Keratinocyte (primary cell): Measurements from ENCODE around the gene RXRA. TPM values are rescaled to one million over a fixed set of nuclear protein-coding genes. Genes with fewer than 3 reads are reported as not detected.
A peak's percentile ranks its signal among the peaks of the same experiment; 100 is the strongest.

ENCODE experiments used
- DNase-seq: peaks from one replicate; pipeline ENCODE4 v3.0.0-alpha.2; 2011; ENCODE audit warnings: low read depth, missing footprints, low spot score
- FAIRE-seq: peaks from 2 replicates; lab custom pipeline; 2011; peaks lifted over from hg19 to GRCh38; lab: Jason Lieb, UNC
- H2AFZ ChIP-seq: 2 replicates; pipeline ENCODE4 v1.6.0; 2012; ENCODE audit warnings: low read length, control low read depth, inconsistent platforms; ENCODE audit not compliant: control insufficient read depth
- H3K27ac ChIP-seq: 2 replicates; pipeline ENCODE4 v1.5.1; 2011; ENCODE audit warnings: low read length; ENCODE audit not compliant: control insufficient read depth, insufficient read depth
- H3K27me3 ChIP-seq: 3 replicates; pipeline ENCODE4 v1.6.0; 2011; ENCODE audit warnings: low read length; ENCODE audit not compliant: control insufficient read depth, insufficient read depth; ENCODE audit errors: extremely low read depth
- H3K36me3 ChIP-seq, 2 experiments: 2 replicates in 1 of 2; 3 replicates in 1 of 2; pipeline ENCODE4 v1.5.1; 2011; ENCODE audit warnings: low read length in 2 of 2, mild to moderate bottlenecking in 1 of 2; ENCODE audit not compliant: control insufficient read depth in 2 of 2, insufficient read depth in 2 of 2; ENCODE audit errors: extremely low read depth in 1 of 2
- H3K4me1 ChIP-seq: 3 replicates; pipeline ENCODE4 v1.5.1; 2011; ENCODE audit warnings: low read length; ENCODE audit not compliant: control insufficient read depth, insufficient read depth; ENCODE audit errors: extremely low read depth
- H3K4me2 ChIP-seq: 3 replicates; pipeline ENCODE4 v1.6.0; 2011; ENCODE audit warnings: low read depth, low read length; ENCODE audit not compliant: control insufficient read depth, insufficient read depth; ENCODE audit errors: extremely low read depth
- H3K4me3 ChIP-seq, 3 experiments: fragments of 200-600 bp in 1 of 3; sonication (generic) in 1 of 3; 2 replicates in 2 of 3; 3 replicates in 1 of 3; pipeline ENCODE4 v1.5.1; 2011 to 2016; ENCODE audit warnings: low read length in 3 of 3, mild to moderate bottlenecking in 3 of 3, control low read depth in 2 of 3, inconsistent platforms in 1 of 3, low read depth in 1 of 3, mixed read lengths in 1 of 3, mixed run types in 1 of 3, moderate library complexity in 1 of 3; ENCODE audit not compliant: control insufficient read depth in 2 of 3, insufficient read depth in 2 of 3; ENCODE audit errors: extremely low read depth in 1 of 3
- H3K79me2 ChIP-seq: 2 replicates; pipeline ENCODE4 v1.6.0; 2012; ENCODE audit warnings: low read length; ENCODE audit not compliant: control insufficient read depth, insufficient read depth
- H3K9ac ChIP-seq: 3 replicates; pipeline ENCODE4 v1.6.0; 2011; ENCODE audit warnings: low read length; ENCODE audit not compliant: control insufficient read depth, insufficient read depth; ENCODE audit errors: extremely low read depth
- H3K9me1 ChIP-seq: 3 replicates; pipeline ENCODE4 v1.6.0; 2011; ENCODE audit warnings: low read length; ENCODE audit not compliant: control insufficient read depth, insufficient read depth; ENCODE audit errors: extremely low read depth
- H3K9me3 ChIP-seq: 2 replicates; pipeline ENCODE4 v1.5.1; 2012; ENCODE audit warnings: low read depth, low read length; ENCODE audit not compliant: control insufficient read depth
- H4K20me1 ChIP-seq: 3 replicates; pipeline ENCODE4 v1.6.0; 2011; ENCODE audit warnings: low read length; ENCODE audit not compliant: control insufficient read depth, insufficient read depth; ENCODE audit errors: extremely low read depth
- EZH2 ChIP-seq: IDR thresholded peaks from one replicate; pipeline ENCODE4 v1.6.1; 2012; ENCODE audit warnings: inconsistent platforms, mild to moderate bottlenecking, low read length, moderate library complexity
- dilution Hi-C: fragments of 300-500 bp; cut with MboI; formaldehyde crosslinking; loops from one replicate; pipeline ENCODE4 v1.7.0; 2020; ENCODE audit warnings: low sequenced_read_pairs; ENCODE audit not compliant: extremely low pct_ligation_motif_present
- polyA plus RNA-seq, 5 experiments: library from polyadenylated mRNA; depleted of rRNA in 3 of 5; stranded (reverse) in 3 of 5; stranded (forward) in 1 of 5; unstranded in 1 of 5; fragments of >200 nt; gene quantifications; 1 replicate in 1 of 5; 2 replicates in 3 of 5; 3 replicates in 1 of 5; pipeline versions ENCODE4 v1.2.1 to v1.2.3, GENCODE V29; 2011 to 2012; ENCODE audit warnings: missing spikeins in 2 of 5, low read depth in 1 of 5, low replicate concordance in 1 of 5
- TF ChIP-seq, protein P1 (sequence below), 3 experiments: IDR thresholded peaks in 1 of 3; conservative IDR thresholded peaks in 1 of 3; optimal IDR thresholded peaks in 1 of 3; 2 replicates in 2 of 3; 3 replicates in 1 of 3; pipeline versions ENCODE3 to v1.5.1; 2011; ENCODE audit warnings: low read length in 3 of 3, mild to moderate bottlenecking in 3 of 3, moderate library complexity in 2 of 3, control low read depth in 1 of 3, inconsistent platforms in 1 of 3; ENCODE audit not compliant: insufficient read depth in 2 of 3; ENCODE audit errors: extremely low read depth in 1 of 3

Gene RXRA
- polyA plus RNA-seq, 1 donor (not counting 4 experiments of a cell fraction or from before 2014, with no cell fraction given): 9.7 TPM

DNA sequence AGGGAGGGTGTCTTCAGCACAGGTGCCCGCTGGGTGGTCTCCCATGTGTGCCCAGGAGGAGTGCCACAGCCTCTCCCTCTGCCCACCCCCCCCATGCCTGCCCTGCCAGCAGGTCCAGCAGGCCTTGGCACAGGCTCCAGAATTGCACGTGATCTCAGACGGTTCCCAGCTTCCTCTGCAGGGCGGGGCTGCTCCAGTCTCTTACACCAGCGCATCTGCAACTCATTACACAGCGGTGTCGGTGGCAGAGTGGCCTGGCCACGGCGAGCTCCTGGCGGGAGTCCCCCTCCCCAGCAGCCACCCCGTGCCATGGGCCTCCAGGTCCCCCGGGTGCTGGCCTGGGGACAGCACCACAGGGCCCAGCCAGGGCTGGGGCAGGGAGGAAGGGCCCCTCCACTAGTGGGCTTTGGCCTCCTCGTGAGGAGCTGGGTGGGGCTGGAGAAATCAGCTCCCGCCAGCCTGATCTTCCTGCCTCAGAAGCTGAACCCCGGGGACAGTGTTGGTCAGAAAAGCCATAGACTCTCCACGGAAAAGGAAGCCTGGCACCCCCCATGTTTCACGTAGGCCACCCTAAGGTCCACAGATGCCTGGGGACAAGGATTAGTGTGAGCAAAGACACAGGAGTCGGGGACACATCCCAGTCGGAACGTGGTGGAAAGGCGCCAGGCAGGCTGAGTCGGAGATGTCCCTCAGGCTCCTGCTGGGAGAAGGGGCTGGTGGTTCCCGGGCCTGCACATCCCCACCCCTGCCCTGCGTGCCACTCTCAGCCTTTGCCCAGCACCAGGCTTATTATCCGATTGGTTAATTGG, 40.2 kb downstream of the RXRA start:
- H3K9ac ChIP-seq: peak overlapping the region; percentile 64
- H3K9me3 ChIP-seq: no peaks in the 10 kb centered on the region
- H3K27me3 ChIP-seq: no peaks in the 10 kb centered on the region
- TF ChIP-seq EZH2: no peak
- TF ChIP-seq, protein P1, sequence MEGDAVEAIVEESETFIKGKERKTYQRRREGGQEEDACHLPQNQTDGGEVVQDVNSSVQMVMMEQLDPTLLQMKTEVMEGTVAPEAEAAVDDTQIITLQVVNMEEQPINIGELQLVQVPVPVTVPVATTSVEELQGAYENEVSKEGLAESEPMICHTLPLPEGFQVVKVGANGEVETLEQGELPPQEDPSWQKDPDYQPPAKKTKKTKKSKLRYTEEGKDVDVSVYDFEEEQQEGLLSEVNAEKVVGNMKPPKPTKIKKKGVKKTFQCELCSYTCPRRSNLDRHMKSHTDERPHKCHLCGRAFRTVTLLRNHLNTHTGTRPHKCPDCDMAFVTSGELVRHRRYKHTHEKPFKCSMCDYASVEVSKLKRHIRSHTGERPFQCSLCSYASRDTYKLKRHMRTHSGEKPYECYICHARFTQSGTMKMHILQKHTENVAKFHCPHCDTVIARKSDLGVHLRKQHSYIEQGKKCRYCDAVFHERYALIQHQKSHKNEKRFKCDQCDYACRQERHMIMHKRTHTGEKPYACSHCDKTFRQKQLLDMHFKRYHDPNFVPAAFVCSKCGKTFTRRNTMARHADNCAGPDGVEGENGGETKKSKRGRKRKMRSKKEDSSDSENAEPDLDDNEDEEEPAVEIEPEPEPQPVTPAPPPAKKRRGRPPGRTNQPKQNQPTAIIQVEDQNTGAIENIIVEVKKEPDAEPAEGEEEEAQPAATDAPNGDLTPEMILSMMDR (optimal IDR thresholded peaks at IDR 0.05 in 1 of 3, IDR thresholded peaks at IDR 0.05 in 1 of 3, conservative IDR thresholded peaks at IDR 0.05 in 1 of 3; ENCODE audit: extremely low read depth in 1 of 3, insufficient read depth in 2 of 3, low read length in 3 of 3): no peak
- peaks cover 0 to 2% of the 10 kb centered on the region in 2 experiments for H3K36me3 ChIP-seq
- H4K20me1 ChIP-seq: peaks cover 8% of the 10 kb centered on the region
- no peak for DNase-seq
- H3K4me2 ChIP-seq: peak overlapping the region; percentile 39
- peak overlapping the region; percentile 60 for H3K27ac ChIP-seq
- peaks cover 61% of the 10 kb centered on the region for H3K4me1 ChIP-seq
- H3K9me1 ChIP-seq: no peaks in the 10 kb centered on the region
- no peak overlapping the region for H2AFZ ChIP-seq
- peak overlapping the region in 1 of 3 experiments; percentile 25 for H3K4me3 ChIP-seq
- peaks cover 53% of the 10 kb centered on the region for H3K79me2 ChIP-seq
- dilution Hi-C loops: no loop called here
- FAIRE-seq: peak; percentile 43

DNA sequence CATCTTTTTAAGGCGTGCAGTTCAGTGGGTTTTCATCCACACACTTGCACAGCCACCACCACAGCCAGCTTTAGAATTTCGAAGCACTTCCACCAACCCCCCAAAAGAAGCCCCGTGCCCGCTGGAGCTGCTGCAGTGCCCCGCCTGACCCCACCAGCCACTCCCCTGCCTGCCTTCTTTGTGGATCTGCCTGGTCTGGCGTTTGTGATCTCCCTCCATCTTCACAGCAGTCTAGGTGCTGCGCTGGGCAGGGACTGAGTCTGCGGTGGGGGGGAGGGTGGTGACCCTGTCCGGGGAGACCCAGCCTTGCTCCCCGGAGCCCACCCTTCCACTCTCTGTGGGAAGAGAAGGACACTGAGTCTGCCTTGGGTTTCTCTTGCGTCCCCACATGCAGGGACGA, 40.8 kb downstream of the RXRA start:
- Histone ChIP-seq H3K27me3 (no peaks in the 10 kb centered on the region), H3K4me1 (peaks cover 65% of the 10 kb centered on the region), H3K27ac (no peak overlapping the region), H3K9ac (peak overlapping the region; percentile 64), H3K4me3 (no peak overlapping the region), H3K79me2 (peaks cover 49% of the 10 kb centered on the region), H2AFZ (no peak overlapping the region), H3K9me1 (no peaks in the 10 kb centered on the region), H3K36me3 (no peaks in the 10 kb centered on the region), H4K20me1 (peaks cover 8% of the 10 kb centered on the region), H3K9me3 (no peaks in the 10 kb centered on the region), H3K4me2 (peak overlapping the region; percentile 39)
- TF ChIP-seq, protein P1 (optimal IDR thresholded peaks at IDR 0.05 in 1 of 3, IDR thresholded peaks at IDR 0.05 in 1 of 3, conservative IDR thresholded peaks at IDR 0.05 in 1 of 3; ENCODE audit: extremely low read depth in 1 of 3, insufficient read depth in 2 of 3, low read length in 3 of 3): no peak
- TF ChIP-seq EZH2: no peak
- FAIRE-seq: no peak
- dilution Hi-C loops: no loop called here
- DNase-seq: no peak
